Measurements from ENCODE around the gene SHF. TPM values are rescaled to one million over a fixed set of nuclear protein-coding genes. Genes with fewer than 3 reads are reported as not detected.

Gene SHF
- total and polyA plus RNA-seq, 2 of the 4 experiments (the other 2 are of a cell fraction), result 1.8 to 3.5 TPM

GRCh38 chr15:45174069-45174468 lies 13.7 kb downstream of the SHF start:
- Histone ChIP-seq H3K4me2 (ENCODE audit: low read depth, low read length) (no peak overlapping the region), H2BK120ac (ENCODE audit: low read depth, low read length) (no peak overlapping the region), H2AK9ac (replicated peaks; ENCODE audit: low read depth, low read length, poor library complexity) (no peak overlapping the region), H2AFZ (replicated peaks; ENCODE audit: low read length, poor library complexity) (no peak overlapping the region), H4K91ac (ENCODE audit: insufficient read depth, low read depth, low read length) (no peak overlapping the region), H4K5ac (ENCODE audit: low read depth, low read length) (no peak overlapping the region), H3K79me1 (ENCODE audit: low read depth in 1 of 2, low read length in 2 of 2) (no peaks in the 10 kb centered on the region), H3K27ac (ENCODE audit: insufficient read depth, low read length) (no peak overlapping the region), H3K56ac (ENCODE audit: extremely low read depth, insufficient read depth, low read length) (no peak overlapping the region), H3K9me1 (ENCODE audit: insufficient read depth, low read length) (no peaks in the 10 kb centered on the region), H3K27me3 (ENCODE audit: control insufficient read depth, insufficient read depth, low read length) (no peaks in the 10 kb centered on the region), H3K36me3 (ENCODE audit: control insufficient read depth, insufficient read depth, low read length) (peaks cover 10% of the 10 kb centered on the region), H3K4ac (ENCODE audit: low read depth, low read length) (no peak overlapping the region), H2BK15ac (ENCODE audit: low read depth, low read length) (no peak overlapping the region), H2AK5ac (ENCODE audit: low read depth, low read length) (no peak overlapping the region), H2BK5ac (ENCODE audit: low read depth, low read length, poor library complexity, severe bottlenecking) (no peak overlapping the region), H4K8ac (ENCODE audit: low read depth in 2 of 2, low read length in 2 of 2) (no peak overlapping the region), H3K14ac (replicated peaks; ENCODE audit: low read depth, low read length) (no peak overlapping the region), H3K4me3 (ENCODE audit: insufficient read depth, low read depth, low read length) (no peak overlapping the region), H3K9me3 (ENCODE audit: control insufficient read depth, insufficient read depth, low read length) (no peaks in the 10 kb centered on the region), H3K4me1 (ENCODE audit: control insufficient read depth, insufficient read depth, low read length) (no peaks in the 10 kb centered on the region), H3K18ac (ENCODE audit: low read depth, low read length) (no peak overlapping the region), H4K20me1 (ENCODE audit: insufficient read depth, low read length) (no peaks in the 10 kb centered on the region; the same call in 1 of the 2 replicates), H3K23ac (ENCODE audit: low read depth, low read length) (no peak overlapping the region), H2BK20ac (ENCODE audit: low read depth, low read length) (no peak overlapping the region), H3K9ac (ENCODE audit: low read depth, low read length) (no peak overlapping the region)
- no peak for TF ChIP-seq CEBPB (IDR thresholded peaks at IDR 0.05; ENCODE audit: low read depth, low read length)
- TF ChIP-seq, protein P1, sequence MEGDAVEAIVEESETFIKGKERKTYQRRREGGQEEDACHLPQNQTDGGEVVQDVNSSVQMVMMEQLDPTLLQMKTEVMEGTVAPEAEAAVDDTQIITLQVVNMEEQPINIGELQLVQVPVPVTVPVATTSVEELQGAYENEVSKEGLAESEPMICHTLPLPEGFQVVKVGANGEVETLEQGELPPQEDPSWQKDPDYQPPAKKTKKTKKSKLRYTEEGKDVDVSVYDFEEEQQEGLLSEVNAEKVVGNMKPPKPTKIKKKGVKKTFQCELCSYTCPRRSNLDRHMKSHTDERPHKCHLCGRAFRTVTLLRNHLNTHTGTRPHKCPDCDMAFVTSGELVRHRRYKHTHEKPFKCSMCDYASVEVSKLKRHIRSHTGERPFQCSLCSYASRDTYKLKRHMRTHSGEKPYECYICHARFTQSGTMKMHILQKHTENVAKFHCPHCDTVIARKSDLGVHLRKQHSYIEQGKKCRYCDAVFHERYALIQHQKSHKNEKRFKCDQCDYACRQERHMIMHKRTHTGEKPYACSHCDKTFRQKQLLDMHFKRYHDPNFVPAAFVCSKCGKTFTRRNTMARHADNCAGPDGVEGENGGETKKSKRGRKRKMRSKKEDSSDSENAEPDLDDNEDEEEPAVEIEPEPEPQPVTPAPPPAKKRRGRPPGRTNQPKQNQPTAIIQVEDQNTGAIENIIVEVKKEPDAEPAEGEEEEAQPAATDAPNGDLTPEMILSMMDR (conservative IDR thresholded peaks at IDR 0.05; ENCODE audit: low read depth, low read length), result no peak
- TF ChIP-seq RCOR1 (IDR thresholded peaks at IDR 0.05; ENCODE audit: insufficient replicate concordance, low read length), result no peak
- no peak for TF ChIP-seq MXI1 (IDR thresholded peaks at IDR 0.05; ENCODE audit: borderline replicate concordance, low read depth, low read length)
- TF ChIP-seq RAD21 (IDR thresholded peaks at IDR 0.05; ENCODE audit: low read length), result no peak
- no peak for TF ChIP-seq CHD1 (IDR thresholded peaks at IDR 0.05; ENCODE audit: low read depth, low read length)
- TF ChIP-seq SMC3 (IDR thresholded peaks at IDR 0.05; ENCODE audit: low read depth, low read length), result no peak
- TF ChIP-seq POLR2A (IDR thresholded peaks at IDR 0.05; ENCODE audit: low read depth, low read length), result no peak
- TF ChIP-seq MAZ (IDR thresholded peaks at IDR 0.05; ENCODE audit: borderline replicate concordance, low read depth, low read length), result no peak
- TF ChIP-seq, protein P2, sequence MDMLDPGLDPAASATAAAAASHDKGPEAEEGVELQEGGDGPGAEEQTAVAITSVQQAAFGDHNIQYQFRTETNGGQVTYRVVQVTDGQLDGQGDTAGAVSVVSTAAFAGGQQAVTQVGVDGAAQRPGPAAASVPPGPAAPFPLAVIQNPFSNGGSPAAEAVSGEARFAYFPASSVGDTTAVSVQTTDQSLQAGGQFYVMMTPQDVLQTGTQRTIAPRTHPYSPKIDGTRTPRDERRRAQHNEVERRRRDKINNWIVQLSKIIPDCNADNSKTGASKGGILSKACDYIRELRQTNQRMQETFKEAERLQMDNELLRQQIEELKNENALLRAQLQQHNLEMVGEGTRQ (IDR thresholded peaks at IDR 0.05; ENCODE audit: low read depth, low read length), result no peak
- TF ChIP-seq RFX5 (IDR thresholded peaks at IDR 0.05; ENCODE audit: low read depth, low read length), result no peak
- TF ChIP-seq MAFK (IDR thresholded peaks at IDR 0.05; ENCODE audit: low read depth, low read length), result no peak
- no peak for TF ChIP-seq BHLHE40 (IDR thresholded peaks at IDR 0.05; ENCODE audit: low read depth, low read length)
- no peak for TF ChIP-seq NFE2L2 (IDR thresholded peaks at IDR 0.05; ENCODE audit: low read depth, low read length)
- TF ChIP-seq ELK1 (IDR thresholded peaks at IDR 0.05; ENCODE audit: borderline replicate concordance, low read depth, low read length), result no peak
- TF ChIP-seq FOS (IDR thresholded peaks at IDR 0.05; ENCODE audit: low read depth, low read length), result no peak
- WGBS, 2 experiments (ENCODE audit: extremely low coverage in 2 of 2, insufficient read length in 1 of 2), result no CpG with 5 or more reads among the region's 6 CpGs
- no peak for ATAC-seq (ENCODE audit: low read depth)
- no peak for DNase-seq
- intact Hi-C loops (cut with micrococcal nuclease) (no loop called here), dilution Hi-C loops (cut with HindIII; ENCODE audit: low sequenced_read_pairs, unreplicated experiment) (no loop called here), in situ Hi-C loops (cut with MboI; ENCODE audit: low sequenced_read_pairs) (no loop called here)
- POLR2A ChIA-PET (ENCODE audit: unreplicated experiment), result no interaction called here
- CTCF ChIA-PET, result no interaction called here
- no TSS peak for BruUV-seq (replicated peaks)
